ENCODE results near the gene PARS2. TPM values are rescaled to one million over a fixed set of nuclear protein-coding genes. Genes with fewer than 3 reads are reported as not detected.

PARS2 gene
- total and polyA plus RNA-seq, 2 experiments from 2014 or later: 5.9 to 13.6 TPM

DNA sequence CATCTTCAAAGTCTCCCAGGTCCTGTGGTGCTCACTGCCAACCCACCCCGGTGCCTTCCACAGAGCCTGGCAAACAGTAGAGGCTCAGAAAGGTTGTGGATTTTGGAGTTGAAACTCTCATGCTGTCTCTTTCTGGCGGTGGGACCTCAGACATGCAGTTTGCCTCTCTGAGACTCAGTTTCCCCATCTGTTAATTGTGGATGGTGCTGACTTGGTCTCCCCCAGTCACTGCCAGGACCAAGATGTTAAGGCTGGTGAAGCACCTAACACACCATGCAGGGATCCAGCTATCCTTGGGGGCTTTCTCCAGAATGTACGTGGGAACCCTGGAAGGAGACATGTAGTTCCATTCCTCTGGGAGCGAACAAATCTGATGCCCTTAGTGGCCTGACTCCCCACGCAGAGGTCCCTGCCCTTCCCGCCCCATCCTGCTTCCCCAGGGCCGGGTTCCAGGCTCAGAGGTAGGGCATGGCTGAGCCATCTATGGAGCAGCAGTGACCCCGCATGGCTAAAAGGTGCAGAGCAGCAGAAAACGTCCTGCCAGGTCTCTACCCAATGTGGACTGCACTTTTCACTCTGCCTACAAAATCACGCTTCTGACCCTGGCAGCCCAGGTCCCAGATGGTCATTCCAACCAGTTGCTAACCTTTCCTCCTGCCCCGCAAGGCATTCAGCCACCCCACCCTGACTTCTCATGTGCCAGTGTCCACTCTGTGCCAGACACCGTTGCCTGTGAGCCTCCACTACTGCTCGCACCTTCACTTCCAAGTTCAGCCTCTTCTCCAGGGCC lies 46.0 kb upstream of the PARS2 start:
- TF ChIP-seq ZNF114 (CRISPR knock-in tag; IDR thresholded peaks at IDR 0.05) (no peak), ZNF331 (CRISPR knock-in tag; IDR thresholded peaks at IDR 0.05; ENCODE audit: low read depth) (no peak), POLR2AphosphoS5 (IDR thresholded peaks at IDR 0.05; ENCODE audit: low read depth) (no peak), JUNB (IDR thresholded peaks at IDR 0.05; ENCODE audit: unreplicated experiment) (no peak), CREB1 (CRISPR knock-in tag; IDR thresholded peaks at IDR 0.05; ENCODE audit: low read depth) (no peak), EZH2 (IDR thresholded peaks at IDR 0.05; ENCODE audit: low read depth, unreplicated experiment) (no peak), NANOG (IDR thresholded peaks at IDR 0.05; ENCODE audit: borderline replicate concordance) (no peak)
- TF ChIP-seq, protein P1, sequence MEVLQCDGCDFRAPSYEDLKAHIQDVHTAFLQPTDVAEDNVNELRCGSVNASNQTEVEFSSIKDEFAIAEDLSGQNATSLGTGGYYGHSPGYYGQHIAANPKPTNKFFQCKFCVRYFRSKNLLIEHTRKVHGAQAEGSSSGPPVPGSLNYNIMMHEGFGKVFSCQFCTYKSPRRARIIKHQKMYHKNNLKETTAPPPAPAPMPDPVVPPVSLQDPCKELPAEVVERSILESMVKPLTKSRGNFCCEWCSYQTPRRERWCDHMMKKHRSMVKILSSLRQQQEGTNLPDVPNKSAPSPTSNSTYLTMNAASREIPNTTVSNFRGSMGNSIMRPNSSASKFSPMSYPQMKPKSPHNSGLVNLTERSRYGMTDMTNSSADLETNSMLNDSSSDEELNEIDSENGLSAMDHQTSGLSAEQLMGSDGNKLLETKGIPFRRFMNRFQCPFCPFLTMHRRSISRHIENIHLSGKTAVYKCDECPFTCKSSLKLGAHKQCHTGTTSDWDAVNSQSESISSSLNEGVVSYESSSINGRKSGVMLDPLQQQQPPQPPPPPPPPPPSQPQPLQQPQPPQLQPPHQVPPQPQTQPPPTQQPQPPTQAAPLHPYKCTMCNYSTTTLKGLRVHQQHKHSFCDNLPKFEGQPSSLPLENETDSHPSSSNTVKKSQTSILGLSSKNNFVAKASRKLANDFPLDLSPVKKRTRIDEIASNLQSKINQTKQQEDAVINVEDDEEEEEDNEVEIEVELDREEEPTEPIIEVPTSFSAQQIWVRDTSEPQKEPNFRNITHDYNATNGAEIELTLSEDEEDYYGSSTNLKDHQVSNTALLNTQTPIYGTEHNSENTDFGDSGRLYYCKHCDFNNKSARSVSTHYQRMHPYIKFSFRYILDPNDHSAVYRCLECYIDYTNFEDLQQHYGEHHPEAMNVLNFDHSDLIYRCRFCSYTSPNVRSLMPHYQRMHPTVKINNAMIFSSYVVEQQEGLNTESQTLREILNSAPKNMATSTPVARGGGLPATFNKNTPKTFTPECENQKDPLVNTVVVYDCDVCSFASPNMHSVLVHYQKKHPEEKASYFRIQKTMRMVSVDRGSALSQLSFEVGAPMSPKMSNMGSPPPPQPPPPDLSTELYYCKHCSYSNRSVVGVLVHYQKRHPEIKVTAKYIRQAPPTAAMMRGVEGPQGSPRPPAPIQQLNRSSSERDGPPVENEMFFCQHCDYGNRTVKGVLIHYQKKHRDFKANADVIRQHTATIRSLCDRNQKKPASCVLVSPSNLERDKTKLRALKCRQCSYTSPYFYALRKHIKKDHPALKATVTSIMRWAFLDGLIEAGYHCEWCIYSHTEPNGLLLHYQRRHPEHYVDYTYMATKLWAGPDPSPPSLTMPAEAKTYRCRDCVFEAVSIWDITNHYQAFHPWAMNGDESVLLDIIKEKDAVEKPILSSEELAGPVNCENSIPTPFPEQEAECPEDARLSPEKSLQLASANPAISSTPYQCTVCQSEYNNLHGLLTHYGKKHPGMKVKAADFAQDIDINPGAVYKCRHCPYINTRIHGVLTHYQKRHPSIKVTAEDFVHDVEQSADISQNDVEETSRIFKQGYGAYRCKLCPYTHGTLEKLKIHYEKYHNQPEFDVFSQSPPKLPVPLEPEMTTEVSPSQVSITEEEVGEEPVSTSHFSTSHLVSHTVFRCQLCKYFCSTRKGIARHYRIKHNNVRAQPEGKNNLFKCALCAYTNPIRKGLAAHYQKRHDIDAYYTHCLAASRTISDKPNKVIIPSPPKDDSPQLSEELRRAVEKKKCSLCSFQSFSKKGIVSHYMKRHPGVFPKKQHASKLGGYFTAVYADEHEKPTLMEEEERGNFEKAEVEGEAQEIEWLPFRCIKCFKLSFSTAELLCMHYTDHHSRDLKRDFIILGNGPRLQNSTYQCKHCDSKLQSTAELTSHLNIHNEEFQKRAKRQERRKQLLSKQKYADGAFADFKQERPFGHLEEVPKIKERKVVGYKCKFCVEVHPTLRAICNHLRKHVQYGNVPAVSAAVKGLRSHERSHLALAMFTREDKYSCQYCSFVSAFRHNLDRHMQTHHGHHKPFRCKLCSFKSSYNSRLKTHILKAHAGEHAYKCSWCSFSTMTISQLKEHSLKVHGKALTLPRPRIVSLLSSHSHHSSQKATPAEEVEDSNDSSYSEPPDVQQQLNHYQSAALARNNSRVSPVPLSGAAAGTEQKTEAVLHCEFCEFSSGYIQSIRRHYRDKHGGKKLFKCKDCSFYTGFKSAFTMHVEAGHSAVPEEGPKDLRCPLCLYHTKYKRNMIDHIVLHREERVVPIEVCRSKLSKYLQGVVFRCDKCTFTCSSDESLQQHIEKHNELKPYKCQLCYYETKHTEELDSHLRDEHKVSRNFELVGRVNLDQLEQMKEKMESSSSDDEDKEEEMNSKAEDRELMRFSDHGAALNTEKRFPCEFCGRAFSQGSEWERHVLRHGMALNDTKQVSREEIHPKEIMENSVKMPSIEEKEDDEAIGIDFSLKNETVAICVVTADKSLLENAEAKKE (CRISPR knock-in tag; IDR thresholded peaks at IDR 0.05): no peak
- TF ChIP-seq, protein P2, sequence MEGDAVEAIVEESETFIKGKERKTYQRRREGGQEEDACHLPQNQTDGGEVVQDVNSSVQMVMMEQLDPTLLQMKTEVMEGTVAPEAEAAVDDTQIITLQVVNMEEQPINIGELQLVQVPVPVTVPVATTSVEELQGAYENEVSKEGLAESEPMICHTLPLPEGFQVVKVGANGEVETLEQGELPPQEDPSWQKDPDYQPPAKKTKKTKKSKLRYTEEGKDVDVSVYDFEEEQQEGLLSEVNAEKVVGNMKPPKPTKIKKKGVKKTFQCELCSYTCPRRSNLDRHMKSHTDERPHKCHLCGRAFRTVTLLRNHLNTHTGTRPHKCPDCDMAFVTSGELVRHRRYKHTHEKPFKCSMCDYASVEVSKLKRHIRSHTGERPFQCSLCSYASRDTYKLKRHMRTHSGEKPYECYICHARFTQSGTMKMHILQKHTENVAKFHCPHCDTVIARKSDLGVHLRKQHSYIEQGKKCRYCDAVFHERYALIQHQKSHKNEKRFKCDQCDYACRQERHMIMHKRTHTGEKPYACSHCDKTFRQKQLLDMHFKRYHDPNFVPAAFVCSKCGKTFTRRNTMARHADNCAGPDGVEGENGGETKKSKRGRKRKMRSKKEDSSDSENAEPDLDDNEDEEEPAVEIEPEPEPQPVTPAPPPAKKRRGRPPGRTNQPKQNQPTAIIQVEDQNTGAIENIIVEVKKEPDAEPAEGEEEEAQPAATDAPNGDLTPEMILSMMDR (conservative IDR thresholded peaks at IDR 0.05; ENCODE audit: low read depth in 2 of 2): peak; percentile 80 to 97
- Histone ChIP-seq H3K9me2 (ENCODE audit: insufficient read depth) (peaks cover 4% of the 10 kb centered on the region; the same call in 1 of the 2 replicates), H3K27me3 (ENCODE audit: insufficient read depth) (no peaks in the 10 kb centered on the region), H3K36me3 (ENCODE audit: insufficient read depth) (no peaks in the 10 kb centered on the region), H4K20me1 (replicated peaks; ENCODE audit: insufficient read depth) (no peaks in the 10 kb centered on the region), H3K79me2 (replicated peaks; ENCODE audit: insufficient read depth) (no peaks in the 10 kb centered on the region), H3F3A (replicated peaks; ENCODE audit: low read depth) (no peaks in the 10 kb centered on the region; the same call in 1 of the 2 replicates), H2AFZ (0 out of 2 replicates have a peak overlapping the region, but pooled peaks have one; percentile 56), H3K4me2 (no peak overlapping the region), H3K4me1 (ENCODE audit: insufficient read depth) (peaks cover 18% of the 10 kb centered on the region), H3K4me3 (no peak overlapping the region), H3K27ac (ENCODE audit: low read depth) (no peak overlapping the region)
- peak; percentile 78 for ATAC-seq
- peaks cover 18% of the 10 kb centered on the region for H3K27me3 Mint-ChIP-seq (ENCODE audit: insufficient read depth, low read depth, poor library complexity)
- no peaks in the 10 kb centered on the region for H3K9me3 Mint-ChIP-seq
- H3K4me3 Mint-ChIP-seq: no peak overlapping the region
- peak; percentile 91 for DNase-seq (ENCODE audit: low spot score)
- H3K27ac Mint-ChIP-seq: no peak overlapping the region
- peaks cover 34% of the 10 kb centered on the region for H3K4me1 Mint-ChIP-seq
- H3K36me3 Mint-ChIP-seq (ENCODE audit: low read depth): no peaks in the 10 kb centered on the region

All from GM23338 (cell line).